GM21737 (cell line): Measurements from ENCODE around the gene ENDOU.

ENCODE experiments used
- ATAC-seq: cut with Tn5 transposase; IDR thresholded peaks from one replicate; pipeline ENCODE4 v1.9.1; 2021; ENCODE audit warnings: mild to moderate bottlenecking, moderate library complexity; ENCODE audit not compliant: unreplicated experiment

Gene ENDOU

GRCh38 chr12:47744005-47744651 is 18.8 kb upstream of the ENDOU start:
- ATAC-seq: no peak

- ATAC-seq: no peak
These were observed 18.1 kb upstream of the ENDOU start for GRCh38 chr12:47743311-47743860.

GRCh38 chr12:47742253-47742825 is 17.0 kb upstream of the ENDOU start:
- no peak for ATAC-seq

- no peak for ATAC-seq
These were observed 16.0 kb upstream of the ENDOU start for GRCh38 chr12:47741340-47741703.

DNA sequence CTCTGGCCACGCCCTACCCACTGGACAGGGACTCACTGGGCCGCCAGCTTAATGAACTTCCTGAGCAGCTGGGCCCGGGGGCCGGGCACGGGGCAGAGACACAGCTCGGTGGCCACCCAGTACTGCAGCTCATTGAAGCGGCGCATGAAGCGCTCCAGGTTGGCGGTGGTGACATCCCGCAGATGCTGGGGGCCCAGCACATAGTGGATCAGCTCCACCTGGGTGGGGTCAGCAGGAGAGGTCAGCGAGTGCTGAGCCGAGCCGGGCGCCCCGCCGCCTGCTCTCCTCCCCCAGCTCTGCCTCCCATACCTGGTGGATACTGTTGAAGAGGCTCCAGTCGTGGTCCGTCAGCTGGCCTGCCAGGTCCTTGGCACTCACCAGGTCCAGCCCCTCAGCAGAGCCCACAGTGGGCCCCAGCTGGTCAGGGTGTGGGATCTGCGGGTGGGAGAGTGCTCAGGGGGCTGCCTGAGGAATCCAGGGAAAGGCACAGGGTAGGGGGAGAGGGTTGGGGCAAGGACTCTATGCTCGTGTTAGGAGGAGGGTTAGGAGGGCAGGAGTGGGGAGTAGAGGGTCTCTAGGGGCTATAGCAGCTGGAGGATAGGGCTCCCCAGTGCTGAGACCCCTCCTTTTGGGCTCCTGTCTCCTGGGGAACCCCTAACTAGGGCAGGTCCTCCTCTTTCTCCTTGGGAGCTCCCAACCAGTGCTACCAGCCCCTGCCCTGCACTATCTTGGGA is 15.5 kb upstream of the ENDOU start:
- ATAC-seq: peak; percentile 42

GRCh38 chr12:47739979-47740378 is 14.7 kb upstream of the ENDOU start:
- ATAC-seq: peak; percentile 60

DNA sequence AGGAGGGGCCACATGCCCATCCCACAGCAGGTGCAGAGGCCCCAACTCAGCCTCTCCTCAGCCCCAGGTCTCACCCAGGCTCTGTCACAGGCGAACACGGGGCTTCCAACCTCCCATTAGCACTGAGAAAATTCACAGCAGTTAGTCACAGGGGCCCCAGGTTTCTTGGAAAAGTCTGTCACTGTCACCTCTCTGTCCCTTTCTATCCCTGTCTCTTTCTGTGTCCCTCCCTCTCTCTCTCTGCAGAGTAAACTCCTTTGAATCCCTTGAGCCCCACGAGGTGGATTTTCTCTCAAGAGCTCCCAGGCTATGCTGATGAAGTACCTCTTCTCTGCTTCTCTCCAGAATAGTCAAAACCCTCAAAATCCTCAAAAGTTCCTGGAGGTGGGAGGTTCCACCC is 14.0 kb upstream of the ENDOU start:
- no peak for ATAC-seq

- ATAC-seq: no peak
These were observed 12.8 kb upstream of the ENDOU start for GRCh38 chr12:47737936-47738594.

- ATAC-seq: no peak
These were observed 11.8 kb upstream of the ENDOU start for GRCh38 chr12:47736877-47737676.

DNA sequence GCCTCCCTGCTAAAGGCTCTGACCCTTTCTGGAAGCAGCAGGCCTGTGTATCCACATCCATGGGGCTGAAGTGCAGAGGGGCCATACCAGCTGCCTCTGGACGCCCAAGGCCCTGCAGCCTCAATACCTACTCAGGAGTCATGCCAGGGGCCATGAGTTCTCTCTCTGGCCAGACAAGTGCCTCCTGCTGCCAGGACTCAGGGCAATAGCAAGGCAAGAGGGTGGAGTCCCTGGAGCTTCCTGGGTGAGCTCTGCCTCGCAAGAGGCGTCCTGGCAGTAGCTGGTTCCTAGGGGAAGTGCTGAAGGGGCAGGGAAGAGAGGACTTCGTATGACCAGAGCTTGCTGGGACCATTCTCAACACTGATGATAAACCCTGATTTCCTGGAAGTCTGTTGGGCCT is 10.9 kb upstream of the ENDOU start:
- ATAC-seq: no peak

GRCh38 chr12:47735649-47736048 is 10.4 kb upstream of the ENDOU start:
- no peak for ATAC-seq

DNA sequence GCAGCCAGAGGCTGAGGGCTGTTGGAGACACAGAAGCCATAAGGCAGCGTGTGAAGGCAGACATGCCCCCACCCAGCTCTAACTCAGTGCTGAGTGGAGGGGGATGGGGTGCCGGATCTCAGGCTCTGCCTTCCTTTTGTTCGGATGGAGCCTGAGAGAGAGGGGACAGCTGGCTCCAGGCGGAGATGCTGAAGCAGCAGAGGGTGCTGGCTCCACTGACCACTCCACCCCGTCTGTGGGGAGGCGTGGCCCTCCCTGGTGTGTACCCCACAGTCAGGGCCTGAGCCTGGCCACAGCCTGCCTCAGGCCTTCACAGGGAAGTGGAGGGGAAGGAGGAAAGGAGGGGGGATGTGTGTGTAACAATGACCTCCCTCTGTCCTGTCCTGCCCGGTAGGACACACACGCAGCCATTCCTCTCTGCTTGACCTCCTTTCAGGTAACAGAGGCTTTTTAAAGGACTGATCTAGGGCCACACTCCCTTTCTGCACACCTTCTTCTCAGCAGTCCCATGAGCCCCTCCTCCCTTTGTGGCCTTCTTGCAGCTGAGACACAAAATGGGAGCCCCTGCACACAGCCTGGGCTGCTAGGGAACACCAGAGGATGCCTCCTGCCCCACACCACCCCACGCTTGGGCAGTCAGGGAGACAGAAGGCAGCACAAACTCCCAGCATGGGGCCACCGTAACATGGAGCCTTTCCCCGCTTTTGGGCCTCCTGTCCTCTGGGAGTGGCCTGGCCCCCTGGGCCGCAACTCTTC is 9.6 kb upstream of the ENDOU start:
- no peak for ATAC-seq

GRCh38 chr12:47733142-47733541 is 7.9 kb upstream of the ENDOU start:
- ATAC-seq: no peak

- ATAC-seq: no peak
These were observed 7.2 kb upstream of the ENDOU start for GRCh38 chr12:47732504-47732903.

DNA sequence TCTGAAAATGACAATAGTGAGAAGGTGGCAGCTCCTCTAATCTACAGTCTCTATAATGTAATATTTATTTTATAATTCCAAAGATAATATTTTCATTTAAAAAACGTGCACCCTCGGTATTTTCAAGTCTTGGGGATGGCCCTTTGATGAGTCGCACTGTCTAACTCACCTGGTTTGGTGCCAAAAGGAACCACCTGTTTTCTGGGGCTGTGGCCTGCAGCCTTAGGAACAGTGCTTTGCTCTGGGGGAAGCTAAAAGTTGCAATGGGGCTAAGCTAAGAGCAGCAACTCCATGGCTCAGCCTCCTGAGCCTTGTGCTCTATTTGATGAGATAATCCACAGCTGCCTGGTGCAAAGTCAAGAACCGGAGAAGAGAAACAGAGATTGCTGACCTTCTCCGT is 6.4 kb upstream of the ENDOU start:
- ATAC-seq: no peak

- ATAC-seq: no peak
These were observed 5.1 kb upstream of the ENDOU start for GRCh38 chr12:47730341-47730744.

- ATAC-seq: no peak
These were observed 3.9 kb upstream of the ENDOU start for GRCh38 chr12:47729233-47729632.

DNA sequence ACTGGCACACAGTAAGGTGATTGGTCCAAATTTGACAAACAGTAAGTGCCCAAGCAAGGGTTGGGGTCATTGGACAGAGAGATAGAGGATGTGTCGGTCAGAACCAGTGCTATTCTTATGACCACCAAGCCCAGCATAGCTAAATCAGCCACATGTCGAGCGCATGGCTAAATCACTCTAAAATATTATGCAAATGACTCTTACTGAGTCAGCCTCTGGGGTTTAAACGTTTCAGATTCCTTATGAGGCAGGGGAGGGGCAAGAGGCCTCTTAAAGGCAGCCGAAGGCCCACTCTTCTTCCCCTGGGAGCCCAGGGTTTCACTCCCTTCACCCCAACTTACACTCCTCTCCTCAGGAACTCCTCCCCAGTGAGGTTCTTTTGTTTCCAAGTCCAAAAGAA is 603 bp upstream of the ENDOU start:
- peak; percentile 77 for ATAC-seq

DNA sequence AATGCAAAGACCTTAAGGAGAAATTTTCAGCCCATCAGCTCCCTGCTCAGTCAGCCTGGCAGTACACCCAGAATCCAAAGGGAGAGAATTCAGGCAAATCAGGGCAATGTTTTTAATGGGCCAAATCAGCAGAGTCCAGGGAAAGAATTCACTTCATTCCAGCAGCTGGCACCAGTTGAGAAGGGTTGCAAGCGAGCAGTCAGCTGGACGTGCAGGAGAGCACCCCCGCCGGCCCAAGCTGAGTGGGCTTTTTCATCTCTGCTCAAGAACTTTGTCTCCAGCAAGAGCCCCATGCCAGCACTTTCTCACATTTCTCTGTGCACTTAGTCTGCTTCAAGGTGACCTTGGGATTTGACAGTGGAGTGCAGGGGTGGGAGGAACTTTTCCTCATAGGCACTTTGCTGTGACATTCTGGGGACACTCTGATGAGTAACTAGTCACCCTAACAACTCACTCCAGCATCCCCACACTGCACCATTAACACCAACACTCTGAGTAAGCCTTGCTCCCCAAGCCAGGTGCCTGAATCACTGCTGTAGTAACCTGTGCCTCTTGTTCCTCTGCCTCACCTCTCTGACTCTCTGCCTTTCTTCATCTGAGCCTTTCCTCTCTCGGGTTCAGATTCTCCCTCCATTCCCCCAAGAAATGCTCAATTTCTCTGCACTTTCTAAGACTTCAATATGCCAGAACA is 2.2 kb downstream of the ENDOU start:
- ATAC-seq: no peak
